ENCODE results near the gene CCDC183.
"Not testable (repeated sequence)": the region's sequence is repeated elsewhere in the genome, so short reads cannot be mapped to it uniquely, and the experiment has no call there.

CCDC183 gene

GRCh38 chr9:136826188-136826541 is 30.0 kb downstream of the CCDC183 start:
- DNase-seq = no peak

GRCh38 chr9:136826703-136827582 is 30.8 kb downstream of the CCDC183 start:
- DNase-seq = no peak

GRCh38 chr9:136827794-136828473 is 31.8 kb downstream of the CCDC183 start:
- DNase-seq = no peak

GRCh38 chr9:136828474-136829140 is 32.5 kb downstream of the CCDC183 start:
- no peak for DNase-seq

- no peak for DNase-seq
These were observed 33.3 kb downstream of the CCDC183 start for GRCh38 chr9:136829412-136829811.

- no peak for DNase-seq
These were observed 34.1 kb downstream of the CCDC183 start for GRCh38 chr9:136829981-136830885.

- DNase-seq = no peak
These were observed 35.0 kb downstream of the CCDC183 start for GRCh38 chr9:136831002-136831719.

GRCh38 chr9:136831720-136832104 is 35.6 kb downstream of the CCDC183 start:
- DNase-seq = no peak

- DNase-seq = no peak
These were observed 36.4 kb downstream of the CCDC183 start for GRCh38 chr9:136832581-136832980.

GRCh38 chr9:136833381-136834048 is 37.4 kb downstream of the CCDC183 start:
- not testable (repeated sequence) for DNase-seq

GRCh38 chr9:136835162-136835931 is 39.2 kb downstream of the CCDC183 start:
- DNase-seq = no peak

GRCh38 chr9:136835932-136836904 is 40.1 kb downstream of the CCDC183 start:
- DNase-seq = no peak

GRCh38 chr9:136837146-136837855 is 41.2 kb downstream of the CCDC183 start:
- no peak for DNase-seq

GRCh38 chr9:136837856-136838277 is 41.7 kb downstream of the CCDC183 start:
- not testable (repeated sequence) for DNase-seq

GRCh38 chr9:136838314-136839228 is 42.4 kb downstream of the CCDC183 start:
- DNase-seq = no peak

GRCh38 chr9:136839229-136840139 is 43.3 kb downstream of the CCDC183 start:
- DNase-seq = no peak
